GM23248 (cell line): Measurements from ENCODE around the gene SLC15A1. TPM values are rescaled to one million over a fixed set of nuclear protein-coding genes. Genes with fewer than 3 reads are reported as not detected.
A peak's percentile ranks its signal among the peaks of the same experiment; 100 is the strongest.

ENCODE experiments used
- DNase-seq: peaks from one replicate; pipeline ENCODE4 v3.0.0-alpha.2; 2015
- H2AFZ ChIP-seq: fragments of 200-600 bp; sonication (generic); 2 replicates; pipeline ENCODE4 v1.6.1; 2016; ENCODE audit warnings: antibody characterized with exemption
- H3F3A ChIP-seq: fragments of 200-600 bp; sonication (generic); 2 replicates; pipeline ENCODE4 v1.6.1; 2016; ENCODE audit warnings: mild to moderate bottlenecking, antibody characterized with exemption, mixed run types; ENCODE audit not compliant: insufficient read depth
- H3K27ac ChIP-seq: fragments of 200-600 bp; sonication (generic); 2 replicates; pipeline ENCODE4 v1.5.1; 2016; ENCODE audit warnings: mild to moderate bottlenecking
- H3K27me3 ChIP-seq: fragments of 200-600 bp; sonication (generic); replicated peaks from 2 replicates; pipeline ENCODE4 v1.6.1; 2016; ENCODE audit warnings: mild to moderate bottlenecking; ENCODE audit not compliant: insufficient read depth
- H3K36me3 ChIP-seq: fragments of 200-600 bp; sonication (generic); 2 replicates; pipeline ENCODE4 v1.6.1; 2016; ENCODE audit warnings: low read depth, mild to moderate bottlenecking
- H3K4me1 ChIP-seq: fragments of 200-600 bp; sonication (generic); 2 replicates; pipeline ENCODE4 v1.6.1; 2016; ENCODE audit warnings: mild to moderate bottlenecking; ENCODE audit not compliant: insufficient read depth
- H3K4me2 ChIP-seq: fragments of 200-600 bp; sonication (generic); one replicate; pipeline ENCODE4 v1.6.1; 2016; ENCODE audit warnings: mild to moderate bottlenecking; ENCODE audit not compliant: unreplicated experiment
- H3K4me3 ChIP-seq: fragments of 200-600 bp; sonication (generic); 2 replicates; pipeline ENCODE4 v1.5.1; 2016; ENCODE audit warnings: mild to moderate bottlenecking
- H3K79me2 ChIP-seq: fragments of 200-600 bp; sonication (generic); 2 replicates; pipeline ENCODE4 v1.6.1; 2016; ENCODE audit warnings: mild to moderate bottlenecking; ENCODE audit not compliant: insufficient read depth
- H3K9ac ChIP-seq: fragments of 200-600 bp; sonication (generic); 2 replicates; pipeline ENCODE4 v1.6.1; 2016; ENCODE audit warnings: mild to moderate bottlenecking
- H3K9me2 ChIP-seq: fragments of 200-600 bp; sonication (generic); 2 replicates; pipeline ENCODE4 v1.6.1; 2016; ENCODE audit warnings: mixed run types, mild to moderate bottlenecking, moderate library complexity; ENCODE audit not compliant: insufficient read depth
- H3K9me3 ChIP-seq: fragments of 200-600 bp; sonication (generic); one replicate; pipeline ENCODE4 v1.6.1; 2017; ENCODE audit warnings: low read depth
- H4K20me1 ChIP-seq: fragments of 200-600 bp; sonication (generic); 2 replicates; pipeline ENCODE4 v1.6.0; 2016; ENCODE audit not compliant: insufficient read depth
- EZH2 ChIP-seq: fragments of 200-600 bp; sonication (generic); IDR thresholded peaks from 2 replicates; pipeline ENCODE4 v1.6.1; 2018; ENCODE audit warnings: antibody characterized with exemption, mild to moderate bottlenecking; ENCODE audit not compliant: insufficient read depth, poor library complexity, severe bottlenecking
- EZH2phosphoT487 ChIP-seq: fragments of 200-600 bp; sonication (generic); IDR thresholded peaks from 2 replicates; pipeline ENCODE4 v1.6.1; 2018; ENCODE audit warnings: antibody characterized with exemption, moderate library complexity, mild to moderate bottlenecking, low read depth; ENCODE audit not compliant: insufficient read depth
- WGBS, 2 experiments: methylation state at CpG; one replicate each; pipeline ENCODE4 v1.1.6; 2015 to 2017; ENCODE audit warnings: low lambda C conversion rate in 2 of 2, low coverage in 1 of 2; ENCODE audit errors: missing lambda C conversion rate in 2 of 2; 5-methylcytosine and 5-hydroxymethylcytosine counted together
- in situ Hi-C: fragments of 300-500 bp; cut with MboI; formaldehyde crosslinking; loops from 2 replicates; pipeline ENCODE4 v1.15.0; 2020
- polyA plus RNA-seq: library from polyadenylated mRNA; unstranded; fragments of >200 nt; fragmentation: Nextera tagmentation; extraction: Ambion mirVana; gene quantifications from 2 replicates; pipeline ENCODE4 v1.2.1, GENCODE V29; 2016
- total RNA-seq: library from RNA; depleted of rRNA; stranded (reverse); fragments of >200 nt; shearing (Covaris generic); gene quantifications from 2 replicates; pipeline ENCODE4 v1.2.3, GENCODE V29; 2014

Gene SLC15A1
- total and polyA plus RNA-seq, 2 experiments from 2014 or later = not detected

- Histone ChIP-seq H4K20me1 (no peaks in the 10 kb centered on the region), H3K79me2 (no peaks in the 10 kb centered on the region), H3K36me3 (no peaks in the 10 kb centered on the region), H3K27me3 (no peaks in the 10 kb centered on the region), H3K9ac (no peak overlapping the region), H3F3A (no peaks in the 10 kb centered on the region), H3K4me3 (no peak overlapping the region), H3K4me2 (no peak overlapping the region), H3K27ac (no peak overlapping the region), H3K9me2 (no peaks in the 10 kb centered on the region), H2AFZ (no peak overlapping the region), H3K4me1 (no peaks in the 10 kb centered on the region), H3K9me3 (no peaks in the 10 kb centered on the region)
- TF ChIP-seq EZH2 (no peak), EZH2phosphoT487 (no peak)
- in situ Hi-C loops = loop anchor here (10.0 to 25.0 kb wide), 2 partner anchors 187 to 789 kb away; no protein-coding TSS in a partner anchor
- DNase-seq = no peak
- 70 to 73% methylated on average over 6 of the region's 6 CpGs for WGBS, 2 experiments
Measured at GRCh38 chr13:98651744-98652143, 100.7 kb downstream of the SLC15A1 start.

GRCh38 chr13:98650396-98651107 lies 101.9 kb downstream of the SLC15A1 start:
- Histone ChIP-seq H3F3A (no peaks in the 10 kb centered on the region), H3K27ac (no peak overlapping the region), H3K4me3 (no peak overlapping the region), H3K9me2 (no peaks in the 10 kb centered on the region), H3K9ac (no peak overlapping the region), H3K9me3 (no peaks in the 10 kb centered on the region), H4K20me1 (no peaks in the 10 kb centered on the region), H3K4me1 (no peaks in the 10 kb centered on the region), H3K79me2 (no peaks in the 10 kb centered on the region), H2AFZ (no peak overlapping the region), H3K4me2 (no peak overlapping the region), H3K36me3 (no peaks in the 10 kb centered on the region), H3K27me3 (no peaks in the 10 kb centered on the region)
- in situ Hi-C loops = loop anchor here (10.0 to 25.0 kb wide), 2 partner anchors 186 to 788 kb away; no protein-coding TSS in a partner anchor
- no peak for DNase-seq
- TF ChIP-seq EZH2phosphoT487 (no peak), EZH2 (no peak)
- 77 to 82% methylated on average over 12 of the region's 12 CpGs for WGBS, 2 experiments

- no peak overlapping the region for H3K4me3 ChIP-seq
- H3K79me2 ChIP-seq = no peaks in the 10 kb centered on the region
- no peaks in the 10 kb centered on the region for H4K20me1 ChIP-seq
- H3K36me3 ChIP-seq = no peaks in the 10 kb centered on the region
- no peak overlapping the region for H2AFZ ChIP-seq
- DNase-seq = no peak
- H3K9me3 ChIP-seq = no peaks in the 10 kb centered on the region
- no peaks in the 10 kb centered on the region for H3K4me1 ChIP-seq
- no peak overlapping the region for H3K9ac ChIP-seq
- no peaks in the 10 kb centered on the region for H3K9me2 ChIP-seq
- H3K4me2 ChIP-seq = no peak overlapping the region
- in situ Hi-C loops = loop anchor here (10.0 to 25.0 kb wide), 2 partner anchors 185 to 788 kb away; no protein-coding TSS in a partner anchor
- no peak for TF ChIP-seq EZH2phosphoT487
- TF ChIP-seq EZH2 = no peak
- WGBS, 2 experiments = 82 to 84% methylated on average over 7 of the region's 7 CpGs
- H3K27me3 ChIP-seq = no peaks in the 10 kb centered on the region
- H3K27ac ChIP-seq = no peak overlapping the region
- no peaks in the 10 kb centered on the region for H3F3A ChIP-seq
Measured at GRCh38 chr13:98649861-98650260, 102.6 kb downstream of the SLC15A1 start.

- no peaks in the 10 kb centered on the region for H3F3A ChIP-seq
- H3K27me3 ChIP-seq = no peaks in the 10 kb centered on the region
- H3K9ac ChIP-seq = no peak overlapping the region
- H4K20me1 ChIP-seq = no peaks in the 10 kb centered on the region
- DNase-seq = peak; percentile 23
- no peaks in the 10 kb centered on the region for H3K4me1 ChIP-seq
- H3K27ac ChIP-seq = no peak overlapping the region
- H3K79me2 ChIP-seq = no peaks in the 10 kb centered on the region
- no peak overlapping the region for H2AFZ ChIP-seq
- no peaks in the 10 kb centered on the region for H3K9me2 ChIP-seq
- no peaks in the 10 kb centered on the region for H3K9me3 ChIP-seq
- no peaks in the 10 kb centered on the region for H3K36me3 ChIP-seq
- WGBS, 2 experiments = 70 to 76% methylated on average over 3 of the region's 3 CpGs
- H3K4me2 ChIP-seq = no peak overlapping the region
- no peak overlapping the region for H3K4me3 ChIP-seq
- TF ChIP-seq EZH2phosphoT487 (no peak), EZH2 (no peak)
- in situ Hi-C loops = no loop called here
Measured at GRCh38 chr13:98648686-98649085, 103.8 kb downstream of the SLC15A1 start.

- in situ Hi-C loops = no loop called here
- WGBS, 2 experiments = 70 to 80% methylated on average over 2 of the region's 2 CpGs
Measured at GRCh38 chr13:98648141-98648540, 104.3 kb downstream of the SLC15A1 start.

More at GRCh38 chr13:98648141-98648540, 104.3 kb downstream of the SLC15A1 start:
- Histone ChIP-seq H3K36me3 (no peaks in the 10 kb centered on the region), H3K9ac (no peak overlapping the region), H3K27me3 (no peaks in the 10 kb centered on the region), H3K79me2 (no peaks in the 10 kb centered on the region), H2AFZ (no peak overlapping the region), H3K4me3 (no peak overlapping the region), H4K20me1 (no peaks in the 10 kb centered on the region), H3K4me1 (no peaks in the 10 kb centered on the region), H3K9me3 (no peaks in the 10 kb centered on the region), H3F3A (no peaks in the 10 kb centered on the region), H3K4me2 (no peak overlapping the region), H3K9me2 (no peaks in the 10 kb centered on the region), H3K27ac (no peak overlapping the region)
- TF ChIP-seq EZH2 (no peak), EZH2phosphoT487 (no peak)
- no peak for DNase-seq
